ENCODE data around the gene CCDC174.

- no peak for TF ChIP-seq CTCF (IDR thresholded peaks at IDR 0.05; ENCODE audit: extremely low read depth in 1 of 2, insufficient read depth in 1 of 2, low read depth in 1 of 2, low read length in 2 of 2)
- no peak for TF ChIP-seq EZH2 (IDR thresholded peaks at IDR 0.05; ENCODE audit: borderline replicate concordance, low read depth, low read length, severe bottlenecking)
- no peak for TF ChIP-seq POLR2A (IDR thresholded peaks at IDR 0.05; ENCODE audit: low read depth, low read length)
- no peak for TF ChIP-seq MYC (IDR thresholded peaks at IDR 0.05; ENCODE audit: low read depth, low read length)
- no peak for TF ChIP-seq POLR2AphosphoS5 (IDR thresholded peaks at IDR 0.05; ENCODE audit: insufficient read depth, low read depth, low read length)
Measured at GRCh38 chr3:14684447-14684846, 32.9 kb downstream of the CCDC174 start.

Measured in endothelial cell of umbilical vein (primary cell).